HG03175 (cell line): ENCODE results near the gene SCML1.

Source experiments
- ATAC-seq: cut with Tn5 transposase; IDR thresholded peaks from one replicate; pipeline ENCODE4 v1.9.1; 2021; ENCODE audit warnings: mild to moderate bottlenecking, moderate library complexity; ENCODE audit not compliant: unreplicated experiment

Gene SCML1, protein sequence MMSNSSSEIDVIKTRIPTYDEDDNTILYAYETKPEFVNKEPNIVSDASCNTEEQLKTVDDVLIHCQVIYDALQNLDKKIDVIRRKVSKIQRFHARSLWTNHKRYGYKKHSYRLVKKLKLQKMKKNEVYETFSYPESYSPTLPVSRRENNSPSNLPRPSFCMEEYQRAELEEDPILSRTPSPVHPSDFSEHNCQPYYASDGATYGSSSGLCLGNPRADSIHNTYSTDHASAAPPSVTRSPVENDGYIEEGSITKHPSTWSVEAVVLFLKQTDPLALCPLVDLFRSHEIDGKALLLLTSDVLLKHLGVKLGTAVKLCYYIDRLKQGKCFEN

DNA sequence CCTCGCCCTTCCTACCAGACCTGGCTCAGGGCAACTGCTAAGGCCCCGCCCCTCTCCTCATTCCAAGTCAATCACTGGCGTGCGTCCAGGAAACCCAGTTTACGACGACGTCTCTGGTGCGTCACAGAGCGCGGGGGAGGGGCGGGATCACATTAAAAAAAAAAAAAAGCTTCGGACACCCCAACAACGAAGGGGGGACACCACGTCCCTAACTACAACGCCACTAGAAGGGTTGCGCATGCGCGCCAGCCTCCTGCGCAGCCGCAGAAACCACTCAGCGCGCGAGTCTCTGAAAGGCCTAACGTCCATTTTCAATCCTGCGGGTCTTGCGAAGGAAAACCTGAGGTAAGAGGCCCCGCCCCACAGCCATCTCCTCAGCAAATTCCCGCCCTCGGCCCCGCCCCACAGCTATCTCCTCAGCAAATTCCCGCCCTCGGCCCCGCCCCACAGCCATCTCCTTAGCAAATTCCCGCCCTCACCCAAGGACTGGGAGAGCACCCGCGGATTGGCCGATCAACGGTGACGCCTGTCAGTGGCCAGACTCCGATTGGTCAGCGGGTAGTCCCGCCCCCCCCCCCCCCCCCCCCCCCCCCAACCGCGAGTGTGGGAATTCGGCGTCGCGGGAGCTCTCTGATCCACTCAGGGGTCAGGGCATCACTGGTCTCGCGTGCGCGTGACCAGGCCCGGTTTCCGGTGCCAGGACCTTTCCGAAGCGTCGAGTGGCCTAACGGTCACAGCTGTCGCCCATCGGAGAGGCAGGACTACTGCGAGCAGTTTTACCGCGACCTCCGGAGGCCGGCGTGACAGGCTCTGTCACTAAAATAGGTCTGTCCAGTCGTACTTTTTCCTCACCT lies at the start of gene SCML1:
TSS of gene SCML1 (plus strand) at position 638 of the 854 bp plus-strand sequence. CDS start 6,694 bp downstream, outside the sequence.
- ATAC-seq: peak; percentile 69

DNA sequence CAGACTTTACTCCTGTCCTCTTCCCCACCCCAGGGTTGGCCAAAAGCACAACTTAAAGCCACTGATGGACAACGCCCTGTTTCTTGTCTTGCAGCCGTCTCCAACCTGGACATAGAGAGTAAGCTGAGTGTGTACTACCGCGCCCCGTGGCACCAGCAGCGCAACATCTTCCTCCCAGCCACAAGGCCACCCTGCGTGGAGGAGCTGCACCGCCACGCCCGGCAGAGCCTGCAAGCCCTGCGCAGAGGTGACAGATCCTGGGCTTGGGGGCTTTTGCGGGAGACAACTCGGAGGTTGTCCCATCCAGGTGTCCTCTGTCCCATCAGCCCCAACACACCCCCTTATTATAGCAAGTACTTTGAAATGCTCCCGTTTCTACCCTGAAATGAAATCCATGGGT lies 49.6 kb upstream of the SCML1 start:
- ATAC-seq: no peak

DNA sequence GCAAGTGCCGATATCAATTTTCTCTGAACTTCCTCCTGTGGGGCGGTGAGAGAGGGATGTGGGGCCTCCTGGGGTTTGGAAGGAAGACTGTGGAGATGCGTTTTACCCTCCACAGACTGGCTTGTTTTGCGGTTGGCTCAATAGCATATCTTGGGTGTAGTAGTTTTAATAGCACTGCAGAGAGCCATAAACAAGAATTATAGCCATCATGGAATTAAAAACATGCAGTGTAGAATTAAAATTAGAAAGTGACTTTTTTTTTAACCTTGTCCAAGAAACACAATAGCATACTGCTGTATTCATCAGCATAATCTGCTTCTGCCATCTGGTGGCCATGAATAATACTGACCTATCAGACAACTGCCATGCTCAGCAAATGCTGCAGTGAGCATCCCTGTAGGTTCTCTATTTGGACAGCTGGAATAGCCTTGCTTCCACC lies 47.3 kb upstream of the SCML1 start:
- ATAC-seq: peak; percentile 63

DNA sequence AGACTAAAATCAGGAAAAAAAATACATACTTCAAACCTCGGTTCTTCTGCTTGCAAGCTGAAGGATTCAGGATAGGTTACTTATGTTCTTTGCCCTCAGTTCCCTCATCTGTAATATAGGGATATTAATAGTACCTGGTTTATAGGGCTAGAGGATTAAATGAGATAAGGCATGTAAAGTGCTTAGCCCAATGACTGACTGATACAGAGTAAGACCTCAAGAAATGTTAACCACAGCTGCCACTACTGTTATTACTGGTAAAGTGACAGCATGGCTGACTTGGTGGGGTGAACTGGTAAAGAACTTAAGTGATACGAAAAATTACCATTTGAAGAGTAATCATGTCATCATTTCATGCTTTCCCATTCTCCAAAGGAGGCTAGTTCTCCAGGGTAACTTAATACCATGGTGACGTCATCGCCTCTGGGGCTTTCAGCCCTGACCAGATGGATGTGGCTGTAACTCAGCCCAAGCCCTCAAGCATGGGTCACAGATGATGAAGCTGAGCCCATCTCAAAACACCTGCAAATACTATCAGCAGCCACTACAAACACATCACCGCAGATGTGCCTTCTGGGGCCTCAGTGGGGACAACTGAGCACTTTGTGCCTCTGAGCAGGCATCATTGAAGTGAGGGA lies 44.5 kb upstream of the SCML1 start:
- ATAC-seq: peak; percentile 76

DNA sequence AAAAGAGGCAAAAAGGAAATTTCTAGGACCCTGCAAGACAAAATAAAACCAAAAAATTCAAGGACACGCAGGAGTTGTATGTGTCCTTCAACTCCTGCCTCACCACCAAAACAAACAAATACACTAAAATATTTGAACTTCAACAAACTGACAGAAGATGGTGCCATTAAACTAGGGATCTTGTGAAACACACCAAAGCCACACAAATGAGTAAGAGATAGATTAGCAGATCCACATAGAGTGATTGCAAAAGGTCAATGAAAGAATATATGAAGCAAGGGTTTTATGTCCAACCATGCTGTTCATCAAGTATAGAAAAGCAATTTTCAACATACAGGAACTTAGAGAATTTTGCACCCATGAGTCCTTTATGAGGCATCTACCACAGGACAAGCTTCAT lies 40.1 kb upstream of the SCML1 start:
- ATAC-seq: no peak

DNA sequence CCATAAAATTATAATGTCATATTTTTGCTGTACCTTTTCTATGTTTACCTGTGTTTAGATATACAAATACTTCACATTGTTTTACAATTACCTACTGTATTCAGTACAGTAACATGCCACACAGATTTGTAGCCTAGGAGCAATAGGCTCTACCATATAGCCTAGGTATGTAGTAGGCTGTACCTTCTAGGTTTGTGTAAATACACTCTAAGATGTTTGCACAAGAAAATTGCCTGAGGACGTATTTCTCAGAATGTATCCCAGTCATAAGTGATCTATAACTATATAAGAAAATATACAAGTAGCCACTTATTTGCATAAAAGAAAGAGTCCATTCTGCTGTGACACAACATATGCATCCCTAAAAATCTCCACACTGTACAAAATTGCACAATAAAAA lies 36.3 kb upstream of the SCML1 start:
- no peak for ATAC-seq

DNA sequence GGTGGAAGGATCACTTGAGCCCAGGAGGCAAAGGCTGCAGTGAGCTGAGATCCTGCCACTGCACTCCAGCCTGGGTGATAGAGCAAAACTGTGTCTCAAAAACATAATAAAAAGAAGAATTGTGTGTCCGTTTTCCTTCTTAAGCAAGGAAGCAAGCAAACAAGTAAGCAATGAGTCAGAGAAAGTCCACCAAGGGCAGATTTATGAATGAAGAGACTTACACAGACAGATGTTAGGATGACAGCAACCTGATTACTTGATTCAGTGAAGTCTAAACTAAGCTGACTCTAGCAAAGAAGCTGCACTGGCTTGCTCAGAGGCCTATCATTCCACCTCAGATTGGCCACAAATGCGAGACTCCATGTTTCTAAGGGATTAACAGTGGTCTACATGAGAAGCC lies 34.1 kb upstream of the SCML1 start:
- ATAC-seq: no peak

DNA sequence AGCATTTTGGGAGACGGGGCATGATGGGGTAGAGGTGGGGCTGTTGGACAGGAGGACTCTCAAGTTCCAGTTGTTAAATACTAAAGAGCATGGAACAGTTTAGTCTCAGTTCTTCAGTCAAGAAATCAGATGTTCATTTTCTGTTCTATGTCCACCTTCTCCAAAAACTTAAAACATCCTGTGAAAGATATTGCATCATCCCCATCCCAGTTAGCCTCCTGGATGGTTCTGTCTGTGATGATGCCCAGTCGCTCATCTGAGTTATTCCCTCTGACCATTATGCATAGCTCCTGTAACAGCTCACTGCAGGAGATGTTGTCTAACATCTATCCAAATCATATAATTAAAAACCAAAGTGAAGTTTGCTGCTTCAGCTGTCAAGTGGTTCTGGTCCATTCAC lies 32.1 kb upstream of the SCML1 start:
- no peak for ATAC-seq

DNA sequence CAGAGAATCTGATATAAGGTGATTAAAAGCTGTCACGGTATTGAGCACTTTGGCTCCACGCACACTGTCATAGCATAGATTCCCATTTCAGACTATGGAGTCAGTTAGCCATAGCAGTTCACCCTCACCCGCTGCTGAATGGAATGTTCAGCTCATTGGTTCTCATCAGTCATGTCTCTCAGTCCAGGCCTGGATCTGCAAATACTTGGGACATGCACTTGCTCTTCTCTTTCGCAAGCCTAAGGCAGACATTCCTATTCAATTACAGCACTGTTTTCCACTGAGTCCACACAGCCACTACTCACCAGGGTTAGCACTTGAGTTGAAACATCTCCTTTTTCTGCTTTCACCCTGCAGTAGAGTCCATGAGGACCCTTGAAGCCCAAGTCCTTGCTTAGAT lies 30.6 kb upstream of the SCML1 start:
- ATAC-seq: no peak

DNA sequence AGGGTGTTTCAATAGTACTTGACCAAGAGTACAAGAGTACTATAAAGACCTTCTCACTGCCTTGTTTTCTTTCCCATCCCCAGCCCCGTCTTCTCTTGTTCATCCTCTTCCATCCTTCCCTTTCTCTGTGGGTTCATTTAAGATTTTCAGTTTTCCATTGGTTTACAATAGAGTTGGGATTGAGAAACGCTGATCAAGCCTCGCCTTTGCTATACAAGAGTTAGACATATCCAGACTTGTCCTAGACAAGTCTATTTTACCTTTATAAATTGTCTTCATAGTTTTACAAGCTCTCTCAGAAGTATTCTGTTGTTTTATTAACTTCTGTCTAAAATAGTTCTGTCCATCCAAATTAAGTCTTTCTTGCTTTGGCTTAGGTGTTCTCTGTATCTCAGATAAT lies 29.6 kb upstream of the SCML1 start:
- no peak for ATAC-seq

DNA sequence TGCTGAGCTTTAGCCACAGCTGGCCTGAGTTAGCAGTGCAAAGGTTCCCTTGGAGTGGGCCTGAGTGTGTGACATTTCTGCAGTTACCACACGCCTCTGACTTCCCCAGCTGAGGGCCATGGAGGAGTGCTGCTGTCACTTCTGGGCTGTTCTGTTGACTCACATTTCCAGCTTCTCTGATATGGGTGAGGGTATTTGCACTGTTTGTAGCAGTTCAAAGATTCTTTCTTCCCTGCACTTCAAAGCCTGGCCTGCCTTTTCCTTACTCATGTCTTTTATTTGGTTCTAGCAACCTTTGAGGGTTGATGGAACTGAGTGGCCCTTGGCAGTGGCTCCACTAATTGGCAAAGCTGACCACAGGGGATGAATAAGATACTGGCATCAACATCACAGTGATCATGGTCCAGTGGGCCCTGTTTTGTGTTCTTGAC lies 26.4 kb upstream of the SCML1 start:
- ATAC-seq: no peak

DNA sequence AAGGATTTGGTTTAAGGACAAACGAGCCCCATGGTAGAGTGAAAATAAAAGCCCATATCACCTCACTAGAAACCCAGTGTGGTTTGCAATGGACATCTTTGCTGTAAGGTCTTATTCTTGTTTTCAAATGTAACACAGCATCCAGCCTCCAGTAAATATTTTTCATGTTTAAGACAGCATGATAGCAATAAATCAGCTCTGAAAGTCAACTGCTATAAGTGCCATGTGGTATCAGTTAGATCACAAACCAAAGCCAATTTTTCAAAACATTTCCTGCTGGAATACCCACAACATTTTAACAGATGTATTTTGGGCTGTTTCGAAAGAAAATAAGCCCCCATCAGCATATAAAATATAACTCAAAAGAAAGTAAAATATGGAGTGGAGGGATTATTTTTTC lies 24.0 kb upstream of the SCML1 start:
- ATAC-seq: no peak

DNA sequence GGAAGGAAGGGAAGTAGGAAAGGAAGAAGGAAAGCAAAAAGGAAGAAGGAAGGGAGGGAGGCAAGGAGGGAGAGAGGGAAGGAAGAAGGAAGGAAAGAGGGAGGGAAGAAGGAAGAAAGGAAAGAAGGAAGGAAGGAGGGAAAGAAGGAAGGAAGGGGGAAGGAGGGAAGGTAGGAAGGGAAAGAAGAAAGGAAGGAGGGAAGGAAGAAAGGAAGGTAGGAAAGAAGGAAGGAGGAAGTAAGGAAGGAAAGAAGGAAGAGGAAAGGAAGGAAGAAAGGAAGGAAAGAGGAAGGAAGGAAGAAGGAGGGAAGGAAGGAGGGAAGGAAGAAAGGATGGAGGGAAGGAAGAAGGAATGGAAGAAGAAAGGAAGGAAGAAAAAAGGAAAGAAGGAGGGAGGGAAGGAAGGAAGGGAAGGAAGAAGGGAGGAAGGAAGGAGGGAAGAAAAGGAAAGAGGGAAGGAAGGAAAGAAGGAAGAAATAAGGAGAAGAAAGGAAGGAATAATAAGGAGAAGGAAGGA lies 18.6 kb upstream of the SCML1 start:
- no peak for ATAC-seq

DNA sequence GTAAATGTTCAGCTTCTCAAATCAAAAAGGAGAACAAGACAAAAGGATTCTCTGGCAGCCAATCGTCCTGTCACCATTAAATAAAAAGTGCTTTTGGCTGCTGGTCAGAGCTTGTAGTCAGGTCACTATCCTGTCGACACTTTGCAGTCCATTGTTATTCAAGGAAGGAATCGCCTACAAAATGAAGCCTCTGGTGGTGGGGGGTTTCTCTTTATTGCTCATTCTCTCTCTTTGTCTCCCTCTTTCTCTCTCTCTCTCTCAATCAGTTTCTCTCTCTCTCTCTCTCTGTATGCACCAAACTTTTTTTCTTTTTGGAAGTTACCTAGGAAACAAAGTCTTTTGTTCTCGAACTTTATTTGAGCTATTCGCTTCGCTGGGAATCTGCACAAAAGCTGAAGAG lies 17.6 kb upstream of the SCML1 start:
- ATAC-seq: no peak

DNA sequence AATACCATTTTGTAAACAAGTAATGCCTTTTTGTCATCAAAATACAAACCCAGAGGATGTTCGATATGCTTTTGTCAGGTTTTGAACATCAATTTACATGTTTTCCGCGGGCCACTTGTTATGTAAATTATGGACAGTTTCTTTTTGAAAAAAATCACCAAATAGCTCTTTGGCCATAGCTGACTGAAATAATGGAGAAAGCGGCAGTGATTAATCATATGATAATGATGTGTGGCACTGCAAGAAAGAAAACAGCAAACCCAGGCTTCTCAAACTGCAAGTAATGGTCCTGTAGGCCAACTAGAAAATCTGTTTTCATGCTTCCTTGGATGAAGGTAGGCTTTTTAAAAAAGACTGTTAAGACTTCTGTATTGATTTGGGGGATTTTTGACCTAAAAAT lies 15.6 kb upstream of the SCML1 start:
- ATAC-seq: no peak

DNA sequence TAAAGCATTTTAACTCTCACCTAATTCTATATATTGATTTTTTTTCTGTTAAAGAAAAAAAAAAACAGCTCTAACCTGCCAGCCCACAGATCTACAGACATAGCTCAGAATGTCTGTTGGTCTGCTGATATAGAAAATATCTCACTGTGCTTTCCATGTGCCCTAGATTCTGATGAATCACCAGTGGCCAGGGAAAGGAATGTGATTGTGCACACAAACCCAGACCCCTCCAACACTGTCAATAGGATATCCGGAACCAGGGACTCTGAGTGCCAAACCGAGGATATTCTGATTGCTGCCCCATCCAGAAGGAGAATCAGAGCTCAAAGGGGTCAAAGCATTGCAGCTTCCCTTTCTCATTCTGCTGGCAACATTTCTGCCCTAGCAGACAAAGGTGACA lies 12.1 kb upstream of the SCML1 start:
- no peak for ATAC-seq

DNA sequence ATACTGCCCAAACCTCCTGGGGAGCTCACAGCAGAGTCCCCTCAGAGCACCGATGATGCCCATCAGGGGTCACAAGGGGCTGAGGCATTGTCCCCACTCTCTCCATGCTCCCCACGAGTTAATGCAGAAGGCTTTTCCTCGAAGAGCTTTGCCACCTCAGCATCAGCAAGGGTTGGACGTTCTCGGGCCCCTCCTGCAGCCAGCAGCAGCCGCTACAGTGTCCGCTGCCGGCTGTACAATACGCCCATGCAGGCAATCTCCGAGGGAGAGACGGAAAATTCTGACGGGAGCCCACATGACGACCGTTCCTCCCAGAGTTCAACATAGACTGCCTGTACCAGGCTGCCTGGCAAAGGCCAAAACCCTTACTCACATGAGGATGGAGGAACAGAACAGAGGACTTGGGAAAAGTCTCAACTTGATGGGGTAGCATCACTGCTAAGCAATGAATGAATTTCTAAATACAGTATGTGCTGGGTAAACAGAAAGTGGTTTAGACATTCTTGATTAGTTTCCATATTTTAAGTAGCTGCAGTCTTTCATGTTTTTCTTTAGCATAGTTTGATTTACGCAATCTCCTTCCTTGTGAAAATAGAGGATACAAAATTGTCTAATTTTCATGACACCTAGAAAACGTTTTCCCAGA lies 5.0 kb upstream of the SCML1 start:
- ATAC-seq: no peak

DNA sequence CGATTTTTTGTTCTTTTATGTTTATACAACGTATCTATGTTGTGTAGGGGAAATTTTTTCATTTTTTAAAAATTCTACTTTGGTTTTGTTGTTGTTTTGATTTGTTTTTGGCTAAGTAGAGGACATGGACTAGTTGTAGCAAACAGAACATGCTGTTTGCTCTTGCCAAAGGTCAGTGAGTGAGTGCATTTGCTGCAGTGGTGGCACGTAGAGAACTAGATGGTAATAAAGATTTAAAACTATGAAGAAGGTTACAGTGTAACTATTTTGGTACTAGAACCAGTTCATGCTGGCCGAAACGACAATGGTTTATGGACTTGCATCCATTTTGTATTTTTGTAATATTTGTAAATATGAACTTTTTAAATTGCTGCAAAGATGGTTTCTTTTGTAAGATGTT lies 1.9 kb upstream of the SCML1 start:
- no peak for ATAC-seq

DNA sequence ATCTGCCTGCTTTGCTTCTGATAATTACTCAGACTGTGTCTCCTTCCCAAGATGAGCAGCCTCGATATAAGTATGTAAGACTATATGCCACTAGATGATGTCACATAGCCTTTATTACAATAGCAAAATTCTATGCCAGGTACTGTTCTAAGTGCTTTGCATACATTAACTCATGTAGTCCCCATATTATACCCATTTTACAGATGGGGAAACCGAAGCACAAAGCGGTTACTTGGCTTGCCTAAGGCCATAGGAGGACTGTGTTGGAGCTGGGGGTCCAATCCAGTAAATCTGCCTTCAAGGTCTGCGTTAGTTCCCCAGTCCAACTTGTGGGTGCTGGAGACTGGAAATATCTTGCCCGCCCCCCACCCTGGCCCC lies 826 bp upstream of the SCML1 start:
- no peak for ATAC-seq

DNA sequence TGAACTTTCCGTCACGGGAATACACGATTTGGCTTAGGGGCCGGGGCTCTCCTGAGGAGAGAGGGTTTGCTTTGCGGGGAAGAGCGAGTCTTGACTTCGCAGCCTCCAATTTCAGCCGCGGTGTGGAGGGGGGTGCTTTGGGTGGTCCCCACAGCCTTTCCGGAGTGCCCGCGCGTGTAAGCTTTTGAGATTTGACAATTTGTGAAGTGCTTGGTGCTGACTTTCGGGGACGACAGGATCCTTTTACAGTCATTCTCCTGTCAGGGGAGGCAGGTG lies 355 bp downstream of the SCML1 start:
- ATAC-seq: peak; percentile 2

DNA sequence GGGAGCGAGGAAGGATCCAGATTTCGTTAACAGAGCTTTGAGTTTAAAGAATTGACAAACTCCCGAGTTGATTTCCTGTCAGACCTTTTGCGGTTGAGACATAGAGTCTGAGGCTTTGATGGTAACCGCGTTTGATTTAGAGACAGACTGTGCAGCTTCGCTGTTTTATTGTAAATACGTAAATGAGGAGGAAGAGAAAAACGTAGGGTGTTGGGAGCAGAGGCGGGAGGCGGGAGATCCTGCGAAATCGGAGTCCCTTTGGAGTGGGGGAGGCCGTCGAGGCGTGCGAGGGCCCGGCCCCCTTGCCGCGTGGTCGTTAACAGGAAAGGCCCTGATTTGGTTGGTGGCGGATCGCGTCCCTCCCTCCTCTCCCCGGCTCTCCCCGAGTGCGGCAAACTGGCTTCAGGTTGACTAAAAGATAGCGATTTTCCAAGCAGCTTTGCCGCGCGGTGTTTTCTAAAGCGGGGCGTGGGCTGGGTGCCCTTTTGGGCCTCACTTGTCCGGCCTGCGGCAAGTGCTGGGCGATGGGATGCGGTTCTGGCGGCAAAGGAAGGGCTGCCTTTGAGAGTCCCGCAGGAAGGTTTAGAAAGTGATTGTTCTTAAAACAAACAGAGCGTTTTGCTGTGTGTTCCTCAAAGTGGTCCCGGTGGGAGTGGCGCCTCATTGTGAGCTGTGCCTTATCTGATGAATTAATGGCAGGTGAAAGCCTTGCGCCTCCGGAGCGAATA lies 857 bp downstream of the SCML1 start:
- ATAC-seq: no peak
